Measurements from ENCODE around the gene AGXT.
A peak's percentile ranks its signal among the peaks of the same experiment; 100 is the strongest.
"Not testable (repeated sequence)": the region's sequence is repeated elsewhere in the genome, so short reads cannot be mapped to it uniquely, and the experiment has no call there.

AGXT gene

DNA sequence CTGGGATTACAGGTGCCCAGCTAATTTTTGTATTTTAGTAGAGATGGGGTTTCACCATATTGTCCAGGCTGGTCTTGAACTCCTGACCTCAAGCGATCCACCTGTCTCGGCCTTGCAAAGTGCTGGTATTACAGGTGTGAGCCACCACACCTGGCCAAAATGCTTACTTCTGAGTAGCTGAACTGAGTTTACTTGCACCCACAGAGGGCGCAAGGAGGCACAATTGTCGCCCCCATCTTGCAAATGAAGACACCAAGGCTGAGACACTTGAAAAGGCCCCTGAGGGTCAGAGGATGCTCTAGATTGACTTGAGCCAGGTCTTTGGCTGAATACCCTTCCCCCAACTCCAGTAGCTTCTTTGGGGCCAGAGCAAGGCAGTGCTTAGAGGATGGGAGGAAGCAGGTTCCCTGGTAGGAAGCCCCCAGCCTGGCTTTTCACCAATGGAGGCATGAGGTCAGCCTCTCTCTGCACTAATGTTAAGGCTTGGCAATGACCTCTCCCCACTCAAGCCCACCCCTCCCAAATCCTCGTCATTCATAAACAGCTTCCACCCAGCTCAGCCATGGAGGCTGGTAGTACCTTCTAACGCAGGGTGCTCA is 34.1 kb upstream of the AGXT start:
- H3K4me3 ChIP-seq (ENCODE audit: low read length), result no peak overlapping the region
- DNase-seq (ENCODE audit: low read depth), result no peak
- TF ChIP-seq, protein P1, sequence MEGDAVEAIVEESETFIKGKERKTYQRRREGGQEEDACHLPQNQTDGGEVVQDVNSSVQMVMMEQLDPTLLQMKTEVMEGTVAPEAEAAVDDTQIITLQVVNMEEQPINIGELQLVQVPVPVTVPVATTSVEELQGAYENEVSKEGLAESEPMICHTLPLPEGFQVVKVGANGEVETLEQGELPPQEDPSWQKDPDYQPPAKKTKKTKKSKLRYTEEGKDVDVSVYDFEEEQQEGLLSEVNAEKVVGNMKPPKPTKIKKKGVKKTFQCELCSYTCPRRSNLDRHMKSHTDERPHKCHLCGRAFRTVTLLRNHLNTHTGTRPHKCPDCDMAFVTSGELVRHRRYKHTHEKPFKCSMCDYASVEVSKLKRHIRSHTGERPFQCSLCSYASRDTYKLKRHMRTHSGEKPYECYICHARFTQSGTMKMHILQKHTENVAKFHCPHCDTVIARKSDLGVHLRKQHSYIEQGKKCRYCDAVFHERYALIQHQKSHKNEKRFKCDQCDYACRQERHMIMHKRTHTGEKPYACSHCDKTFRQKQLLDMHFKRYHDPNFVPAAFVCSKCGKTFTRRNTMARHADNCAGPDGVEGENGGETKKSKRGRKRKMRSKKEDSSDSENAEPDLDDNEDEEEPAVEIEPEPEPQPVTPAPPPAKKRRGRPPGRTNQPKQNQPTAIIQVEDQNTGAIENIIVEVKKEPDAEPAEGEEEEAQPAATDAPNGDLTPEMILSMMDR (conservative IDR thresholded peaks at IDR 0.05; ENCODE audit: low read length), result no peak

DNA sequence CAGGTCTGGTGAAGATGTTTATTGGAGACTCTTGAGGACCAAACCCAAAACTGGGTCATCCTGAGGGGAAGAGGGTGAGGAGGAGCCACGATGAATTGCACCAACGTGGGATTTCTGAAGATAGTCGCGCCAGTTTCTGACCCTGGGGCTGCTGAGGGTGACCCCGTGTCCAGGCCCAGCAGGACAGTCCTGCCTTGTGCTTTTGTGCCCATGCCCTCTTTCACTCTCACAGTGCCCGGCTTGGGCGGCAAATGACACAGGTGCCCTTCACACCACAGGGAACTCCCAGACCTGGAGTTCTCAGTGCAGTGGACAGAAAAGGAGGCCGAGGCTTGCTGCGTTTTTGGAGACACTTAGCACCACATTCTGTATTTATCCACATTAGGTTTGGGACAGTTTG is 33.1 kb upstream of the AGXT start:
- no peak for DNase-seq (ENCODE audit: low read depth)
- H3K4me3 ChIP-seq (ENCODE audit: low read length), result no peak overlapping the region
- TF ChIP-seq, protein P1 (conservative IDR thresholded peaks at IDR 0.05; ENCODE audit: low read length), result no peak

DNA sequence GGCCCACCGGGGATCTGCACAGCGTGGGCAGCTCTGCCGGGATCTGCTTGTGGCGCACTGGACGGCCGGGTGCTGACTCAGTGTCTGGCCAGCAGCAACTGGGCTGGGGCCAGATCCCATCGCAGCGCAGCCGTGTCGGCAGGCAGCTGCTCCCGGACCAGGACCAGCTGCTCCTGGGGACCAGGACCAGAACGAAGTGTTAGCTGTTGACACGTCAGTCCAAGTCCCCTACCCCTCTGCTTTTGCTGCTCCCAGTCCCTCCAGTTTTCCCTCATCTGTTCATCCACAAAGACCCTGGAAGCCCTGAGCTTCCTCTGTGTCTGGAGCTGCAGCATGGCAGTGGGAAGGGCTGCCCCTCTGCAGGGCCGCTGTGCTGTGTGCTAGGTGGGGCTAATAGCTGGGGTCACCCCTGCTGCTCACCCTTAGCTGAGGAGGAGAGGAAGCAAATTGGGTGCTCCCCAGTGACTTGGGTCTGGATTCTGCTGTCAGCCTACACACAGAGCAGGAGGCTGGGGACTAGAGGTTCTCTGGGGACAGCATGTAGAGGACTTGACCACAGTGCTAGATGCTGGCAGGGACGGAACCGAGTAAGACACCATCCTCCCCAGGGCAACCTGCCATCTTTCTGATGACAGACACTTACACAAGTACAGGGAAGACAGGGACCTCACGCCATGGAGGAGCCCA is 31.7 kb upstream of the AGXT start:
- TF ChIP-seq, protein P1 (conservative IDR thresholded peaks at IDR 0.05; ENCODE audit: low read length), result no peak
- DNase-seq (ENCODE audit: low read depth), result peak; percentile 64

DNA sequence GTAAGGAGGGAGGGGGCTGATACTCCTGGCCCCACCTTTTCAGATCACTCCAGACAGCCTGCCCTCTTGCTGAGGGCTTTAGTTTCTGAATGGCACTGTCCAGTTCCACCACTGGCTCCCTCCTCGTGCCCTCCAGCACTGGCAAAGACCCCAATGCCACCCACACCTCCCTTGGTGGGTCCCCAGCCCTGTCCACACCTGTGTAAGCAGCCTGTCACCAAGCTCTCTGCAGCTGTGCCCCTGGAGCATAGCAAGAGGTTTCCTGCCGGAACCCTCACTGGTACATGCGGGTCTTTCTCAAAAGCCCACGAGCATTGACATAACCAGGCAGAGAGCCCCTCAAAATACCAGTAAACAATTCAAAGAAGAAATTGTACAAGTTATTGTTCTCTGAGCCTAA is 31.0 kb upstream of the AGXT start:
- H3K4me3 ChIP-seq (ENCODE audit: low read length), result no peak overlapping the region
- TF ChIP-seq, protein P1 (conservative IDR thresholded peaks at IDR 0.05; ENCODE audit: low read length), result no peak
- DNase-seq (ENCODE audit: low read depth), result no peak

More for the DNA sequence above, 31.7 kb upstream of the AGXT start:
- H3K4me3 ChIP-seq (ENCODE audit: low read length), result no peak overlapping the region

DNA sequence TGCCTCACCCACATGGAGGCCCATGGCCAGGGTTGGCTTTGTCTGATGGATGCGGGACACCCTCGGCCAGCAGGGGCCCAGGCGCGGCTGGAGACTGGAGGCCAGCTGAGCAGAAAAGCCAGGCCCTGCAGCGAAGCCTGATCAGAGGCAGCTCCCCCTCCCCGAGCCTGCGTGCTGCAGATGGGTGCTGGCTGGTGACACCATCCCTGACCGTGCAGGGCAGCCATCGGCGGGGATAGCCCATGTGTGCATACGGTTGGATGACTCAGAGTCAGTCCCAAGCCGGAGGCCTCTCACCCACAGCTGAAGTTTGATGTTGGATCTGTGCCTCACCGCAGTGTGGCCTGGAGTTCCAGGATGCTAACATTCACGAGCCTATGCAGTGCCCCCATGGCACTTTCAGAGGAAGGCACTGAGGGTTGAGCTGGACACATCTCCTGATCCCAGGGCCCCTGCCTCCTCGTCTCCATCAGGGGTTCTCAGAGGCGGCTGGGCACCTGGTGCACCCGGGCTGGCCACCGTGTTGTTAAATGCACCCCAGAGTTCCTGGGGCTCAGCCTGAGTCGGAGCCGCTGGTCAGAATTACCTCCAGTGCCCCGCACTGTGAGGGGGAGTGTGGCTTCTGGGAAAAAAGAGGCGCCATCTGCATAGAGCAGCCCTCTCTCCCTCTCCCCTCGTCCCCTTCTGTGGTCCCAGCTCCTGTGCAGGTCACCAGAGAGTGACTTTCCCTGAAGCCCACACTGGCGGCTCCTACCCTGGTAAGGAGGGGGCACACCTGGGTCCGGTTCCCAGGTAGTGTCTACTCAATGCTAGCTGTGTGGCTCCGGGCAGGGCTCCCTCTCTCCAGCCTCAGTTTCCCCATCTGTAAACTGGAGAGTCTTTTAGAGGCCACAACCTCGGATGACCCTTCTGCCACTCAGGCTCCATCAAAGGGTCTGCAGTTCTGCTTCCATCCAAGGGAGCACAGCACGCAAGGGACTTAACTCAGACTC is 29.2 kb upstream of the AGXT start:
- TF ChIP-seq, protein P1 (conservative IDR thresholded peaks at IDR 0.05; ENCODE audit: low read length), result no peak
- no peak overlapping the region for H3K4me3 ChIP-seq (ENCODE audit: low read length)
- no peak for DNase-seq (ENCODE audit: low read depth)

DNA sequence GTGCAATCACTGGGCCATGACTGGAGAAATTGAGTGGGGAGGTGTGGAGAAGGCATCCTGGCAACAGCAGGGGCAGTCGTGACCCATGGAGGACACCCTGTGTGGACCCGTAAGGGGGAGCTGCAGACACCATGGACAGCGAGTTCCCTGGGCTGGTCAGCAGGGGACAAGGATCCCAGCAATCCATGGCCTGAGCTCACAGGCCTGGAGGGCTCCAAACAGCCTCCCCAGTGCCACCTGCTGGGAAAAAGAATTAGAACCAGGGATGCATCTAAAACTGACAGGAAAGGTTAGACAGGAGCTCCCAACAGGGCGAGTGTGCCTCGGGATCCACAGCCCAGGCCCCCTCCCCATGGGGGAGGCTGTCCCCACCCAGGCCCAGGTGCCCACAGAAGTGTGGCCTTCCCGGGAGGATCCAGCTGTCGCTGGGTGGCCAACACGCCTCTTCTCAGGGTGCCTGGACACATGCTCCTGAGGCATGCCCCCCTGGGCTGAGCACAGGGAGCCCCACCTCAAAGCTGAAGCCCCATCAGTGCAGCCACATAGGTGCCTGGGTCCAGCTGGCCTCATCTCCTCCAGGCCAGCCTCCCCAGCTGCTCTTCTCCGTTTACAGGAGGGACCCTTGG is 28.1 kb upstream of the AGXT start:
- peak; percentile 57 for DNase-seq (ENCODE audit: low read depth)
- H3K4me3 ChIP-seq (ENCODE audit: low read length), result no peak overlapping the region
- TF ChIP-seq, protein P1 (conservative IDR thresholded peaks at IDR 0.05; ENCODE audit: low read length), result peak; percentile 72

DNA sequence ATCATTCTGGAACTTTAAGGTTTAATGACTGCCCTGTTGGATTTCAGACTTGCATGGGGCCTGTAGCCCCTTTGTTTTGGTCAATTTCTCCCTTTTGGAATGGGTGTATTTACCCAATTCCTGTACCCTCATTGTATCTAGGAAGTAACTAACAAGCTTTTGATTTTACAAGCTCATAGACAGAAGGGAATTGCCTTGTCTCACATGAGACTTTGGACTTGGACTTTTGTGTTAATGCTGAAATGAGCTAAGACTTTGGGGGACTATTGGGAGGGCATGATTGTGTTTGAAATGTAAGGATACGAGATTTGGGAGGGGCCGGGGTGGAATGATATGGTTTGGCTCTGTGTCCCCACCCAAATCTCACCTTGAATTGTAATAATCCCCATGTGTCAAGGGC is 22.3 kb upstream of the AGXT start:
- not testable (repeated sequence) for DNase-seq (ENCODE audit: low read depth); H3K4me3 ChIP-seq (ENCODE audit: low read length)
